NB4 (cell line): ENCODE measurements around the gene GKN2.

ENCODE experiments used
- DNase-seq: peaks from one replicate; pipeline ENCODE4 v3.0.0; 2010; ENCODE audit warnings: low read depth
- H3K4me3 ChIP-seq: one replicate; pipeline ENCODE4 v1.5.1; 2011; ENCODE audit warnings: mild to moderate bottlenecking, low read depth, low read length, moderate library complexity
- MYC ChIP-seq: IDR thresholded peaks from 2 replicates; pipeline ENCODE4 v1.6.1; 2011; ENCODE audit warnings: low read depth, low read length
- POLR2A ChIP-seq: IDR thresholded peaks from 2 replicates; pipeline ENCODE4 v1.6.1; 2011; ENCODE audit warnings: mild to moderate bottlenecking; ENCODE audit not compliant: insufficient read length; ENCODE audit errors: extremely low read depth
- TF ChIP-seq, protein P1 (sequence below): IDR thresholded peaks from 2 replicates; pipeline ENCODE4 v1.6.1; 2011; ENCODE audit warnings: low read depth, low read length
- TF ChIP-seq, protein P2 (sequence below): IDR thresholded peaks from one replicate; pipeline ENCODE4 v1.5.1; 2012; ENCODE audit warnings: low read depth, low read length

The GKN2 gene, protein sequence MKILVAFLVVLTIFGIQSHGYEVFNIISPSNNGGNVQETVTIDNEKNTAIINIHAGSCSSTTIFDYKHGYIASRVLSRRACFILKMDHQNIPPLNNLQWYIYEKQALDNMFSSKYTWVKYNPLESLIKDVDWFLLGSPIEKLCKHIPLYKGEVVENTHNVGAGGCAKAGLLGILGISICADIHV

DNA sequence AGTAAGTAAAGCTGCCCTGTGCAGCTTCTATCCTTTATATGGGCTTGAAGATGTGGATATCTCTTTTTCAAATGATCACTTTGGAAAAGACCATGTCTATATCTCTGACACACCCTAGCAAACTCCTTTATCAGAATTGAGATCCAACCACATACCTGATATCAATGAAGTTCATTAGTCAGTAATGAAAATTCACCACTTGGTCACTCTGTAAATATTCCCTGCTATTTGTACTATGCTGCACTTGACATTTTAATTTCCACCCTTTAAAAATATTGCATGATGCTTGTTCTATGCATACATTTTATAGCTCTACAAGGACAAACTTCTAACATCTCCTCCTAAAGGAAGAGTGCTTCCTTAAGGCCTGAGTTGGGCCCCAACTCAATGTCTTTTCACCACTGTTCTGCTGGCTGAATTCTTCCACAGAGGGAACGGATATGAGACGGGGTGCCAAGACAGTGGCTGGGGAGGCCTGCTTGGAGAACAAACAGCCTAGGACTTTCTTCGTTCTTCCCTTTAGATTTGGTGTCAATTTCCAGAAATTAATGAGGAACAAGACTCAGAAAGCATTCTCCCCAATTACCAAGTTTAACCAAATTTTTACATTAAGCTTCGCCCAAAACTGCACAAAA is at the start of gene GKN2:
GKN2 (minus strand) TSS at position 7 of the 635 bp plus-strand sequence. CDS start 32 bp downstream, outside the sequence.
- TF ChIP-seq MYC: no peak
- H3K4me3 ChIP-seq: no peak within 1 kb of the TSS
- no peak for DNase-seq

DNA sequence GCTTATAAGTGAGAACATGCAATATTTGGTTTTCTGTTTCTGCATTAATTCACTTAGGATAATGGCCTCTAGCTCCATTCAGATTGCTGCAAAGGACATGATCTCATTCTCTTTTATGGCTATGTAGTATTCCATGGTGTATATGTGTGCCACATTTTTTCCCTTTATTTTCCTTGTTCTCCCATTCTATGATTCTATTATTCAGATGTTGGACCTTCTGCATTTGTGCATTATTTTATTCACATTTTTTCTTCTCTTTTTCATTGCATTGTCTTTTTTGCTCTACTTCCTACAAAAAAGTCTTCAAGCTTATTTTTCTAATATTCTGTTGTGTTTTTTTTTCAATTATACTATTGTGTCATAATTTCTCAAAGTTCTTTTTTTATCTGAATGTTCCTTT is 49.2 kb upstream of the GKN2 start:
- no peak for TF ChIP-seq MYC
- TF ChIP-seq, protein P1, sequence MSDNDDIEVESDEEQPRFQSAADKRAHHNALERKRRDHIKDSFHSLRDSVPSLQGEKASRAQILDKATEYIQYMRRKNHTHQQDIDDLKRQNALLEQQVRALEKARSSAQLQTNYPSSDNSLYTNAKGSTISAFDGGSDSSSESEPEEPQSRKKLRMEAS: no peak
- no peak for TF ChIP-seq POLR2A
- TF ChIP-seq, protein P2, sequence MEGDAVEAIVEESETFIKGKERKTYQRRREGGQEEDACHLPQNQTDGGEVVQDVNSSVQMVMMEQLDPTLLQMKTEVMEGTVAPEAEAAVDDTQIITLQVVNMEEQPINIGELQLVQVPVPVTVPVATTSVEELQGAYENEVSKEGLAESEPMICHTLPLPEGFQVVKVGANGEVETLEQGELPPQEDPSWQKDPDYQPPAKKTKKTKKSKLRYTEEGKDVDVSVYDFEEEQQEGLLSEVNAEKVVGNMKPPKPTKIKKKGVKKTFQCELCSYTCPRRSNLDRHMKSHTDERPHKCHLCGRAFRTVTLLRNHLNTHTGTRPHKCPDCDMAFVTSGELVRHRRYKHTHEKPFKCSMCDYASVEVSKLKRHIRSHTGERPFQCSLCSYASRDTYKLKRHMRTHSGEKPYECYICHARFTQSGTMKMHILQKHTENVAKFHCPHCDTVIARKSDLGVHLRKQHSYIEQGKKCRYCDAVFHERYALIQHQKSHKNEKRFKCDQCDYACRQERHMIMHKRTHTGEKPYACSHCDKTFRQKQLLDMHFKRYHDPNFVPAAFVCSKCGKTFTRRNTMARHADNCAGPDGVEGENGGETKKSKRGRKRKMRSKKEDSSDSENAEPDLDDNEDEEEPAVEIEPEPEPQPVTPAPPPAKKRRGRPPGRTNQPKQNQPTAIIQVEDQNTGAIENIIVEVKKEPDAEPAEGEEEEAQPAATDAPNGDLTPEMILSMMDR: no peak
- no peak overlapping the region for H3K4me3 ChIP-seq
- DNase-seq: no peak

DNA sequence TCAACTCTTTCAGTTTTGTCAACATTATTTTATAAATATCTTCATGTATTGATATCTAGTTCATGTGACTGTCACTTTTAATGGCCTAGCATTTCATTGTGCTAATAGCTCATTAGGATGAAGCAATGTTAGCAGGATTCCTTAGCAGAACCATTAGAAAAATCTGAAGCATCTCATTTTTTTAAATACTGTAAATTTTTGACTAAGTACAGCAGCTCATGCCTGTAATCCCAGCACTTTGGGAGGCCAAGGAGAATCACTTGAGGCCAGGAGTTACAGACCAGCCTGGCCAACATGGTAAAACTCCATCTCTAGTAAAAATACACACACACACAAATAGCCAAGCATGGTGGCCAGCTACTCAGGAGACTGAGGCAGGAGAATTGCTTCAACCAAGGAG is 44.7 kb upstream of the GKN2 start:
- no peak for DNase-seq
- H3K4me3 ChIP-seq: no peak overlapping the region
- TF ChIP-seq, protein P1: no peak
- no peak for TF ChIP-seq MYC
- TF ChIP-seq POLR2A: no peak
- TF ChIP-seq, protein P2: no peak

DNA sequence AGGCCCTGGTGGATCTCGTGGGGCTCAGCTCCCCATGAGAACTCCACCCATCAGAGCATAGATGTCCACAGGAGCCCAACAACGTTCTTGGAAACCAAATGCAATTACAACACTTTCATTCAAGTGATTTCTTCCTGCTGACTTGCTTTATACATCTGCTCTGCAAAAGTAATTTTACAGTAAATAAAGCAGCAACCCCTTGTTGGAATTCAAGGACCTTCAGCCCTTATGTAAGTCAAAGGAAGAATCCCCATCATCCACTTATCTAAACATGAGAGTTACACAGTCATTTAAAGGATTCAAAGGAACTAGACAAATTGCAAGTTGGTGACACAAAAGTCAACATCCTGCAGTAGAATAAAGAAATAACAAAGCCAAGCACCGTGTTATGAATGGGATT is 43.2 kb upstream of the GKN2 start:
- H3K4me3 ChIP-seq: no peak overlapping the region
- TF ChIP-seq POLR2A (no peak), MYC (no peak)
- TF ChIP-seq, protein P2: no peak
- TF ChIP-seq, protein P1: no peak
- no peak for DNase-seq

DNA sequence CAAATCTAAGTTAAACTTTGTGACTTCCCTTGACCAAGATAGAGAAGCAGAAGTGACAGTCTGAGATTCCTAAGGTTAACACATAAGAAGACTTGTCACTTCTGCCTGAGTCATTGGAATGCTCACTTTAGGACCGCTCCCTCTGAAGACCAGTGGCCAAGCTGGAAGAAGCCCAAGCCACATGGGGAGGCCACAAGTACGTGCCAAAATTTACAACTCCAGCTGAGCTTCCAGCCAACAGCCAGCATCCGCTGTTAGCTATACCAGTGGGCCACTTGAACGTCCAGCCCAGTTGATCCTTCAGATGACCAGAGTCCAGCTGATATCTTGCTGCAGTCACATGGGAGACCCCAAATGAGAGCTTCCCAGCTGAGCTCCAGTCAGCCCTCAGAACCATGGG is 42.2 kb upstream of the GKN2 start:
- TF ChIP-seq, protein P1: no peak
- no peak for TF ChIP-seq MYC
- TF ChIP-seq, protein P2: no peak
- no peak for TF ChIP-seq POLR2A
- no peak overlapping the region for H3K4me3 ChIP-seq
- no peak for DNase-seq

DNA sequence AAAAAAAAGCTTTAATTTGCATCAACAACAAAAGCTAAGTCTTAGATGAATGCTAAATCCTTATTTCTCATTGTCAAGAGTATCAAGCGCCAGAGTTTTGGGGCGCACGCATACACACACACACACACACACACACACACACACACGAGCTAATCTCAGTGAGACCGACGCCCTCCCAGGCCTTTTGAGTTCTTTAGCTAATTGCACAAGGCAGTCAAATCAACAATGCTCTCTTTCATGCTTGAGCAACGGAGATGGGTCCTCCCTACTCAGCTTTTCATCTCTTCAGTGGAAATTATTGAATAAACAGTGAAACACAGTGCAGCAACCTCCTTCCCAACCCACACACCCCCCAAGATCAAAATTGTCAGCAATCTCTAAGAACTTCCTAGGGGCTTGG is 41.0 kb upstream of the GKN2 start:
- no peak overlapping the region for H3K4me3 ChIP-seq
- DNase-seq: no peak
- TF ChIP-seq, protein P1: no peak
- no peak for TF ChIP-seq MYC
- TF ChIP-seq POLR2A: no peak
- TF ChIP-seq, protein P2: no peak
